NT2/D1 (cell line): ENCODE data around the gene TCHH.

Experiments
- SUZ12 ChIP-seq: IDR thresholded peaks from 2 replicates; pipeline ENCODE4 v1.6.1; 2011; ENCODE audit not compliant: insufficient read length, insufficient read depth; ENCODE audit errors: extremely low read depth
- YY1 ChIP-seq: IDR thresholded peaks from 2 replicates; pipeline ENCODE4 v1.6.1; 2011; ENCODE audit not compliant: insufficient read length, insufficient read depth
- ZNF274 ChIP-seq: IDR thresholded peaks from 2 replicates; pipeline ENCODE4 v1.6.1; 2011; ENCODE audit warnings: mild to moderate bottlenecking, low read depth, low read length

DNA sequence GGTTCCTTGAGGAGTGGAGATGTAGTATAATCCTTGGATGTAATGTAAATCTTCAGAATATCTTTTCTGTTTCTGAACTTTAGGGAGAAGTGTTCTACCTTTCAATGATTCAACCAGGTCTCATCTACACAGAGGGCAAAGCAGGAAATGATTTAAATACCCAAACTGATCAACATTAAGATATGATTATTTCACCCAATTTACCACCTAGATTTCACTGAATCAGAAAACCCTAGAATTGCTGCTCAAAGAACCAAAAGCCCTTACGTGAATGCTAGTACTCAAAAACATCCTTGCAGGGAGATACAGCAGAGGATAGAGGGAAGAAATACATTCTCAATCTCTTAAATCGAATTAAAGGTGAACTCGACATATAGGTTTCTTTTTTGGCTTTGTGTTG is 38.8 kb upstream of the TCHH start:
- TF ChIP-seq YY1, result no peak
- TF ChIP-seq SUZ12, result no peak
- TF ChIP-seq ZNF274, result no peak
